Activated CD4-positive, alpha-beta T cell treated with anti-CD3 and anti-CD28 coated beads, Interleukin-2, amount 50 U/mL, for 48 hours (primary cell): ENCODE results near the gene ESD.
A peak's percentile ranks its signal among the peaks of the same experiment; 100 is the strongest.
"Not testable (repeated sequence)": the region's sequence is repeated elsewhere in the genome, so short reads cannot be mapped to it uniquely, and the experiment has no call there.

ENCODE experiments used
- DNase-seq, 2 experiments: peaks; one replicate each; pipeline ENCODE4 v3.0.0-alpha.2; 2020

The ESD gene, protein sequence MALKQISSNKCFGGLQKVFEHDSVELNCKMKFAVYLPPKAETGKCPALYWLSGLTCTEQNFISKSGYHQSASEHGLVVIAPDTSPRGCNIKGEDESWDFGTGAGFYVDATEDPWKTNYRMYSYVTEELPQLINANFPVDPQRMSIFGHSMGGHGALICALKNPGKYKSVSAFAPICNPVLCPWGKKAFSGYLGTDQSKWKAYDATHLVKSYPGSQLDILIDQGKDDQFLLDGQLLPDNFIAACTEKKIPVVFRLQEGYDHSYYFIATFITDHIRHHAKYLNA

DNA sequence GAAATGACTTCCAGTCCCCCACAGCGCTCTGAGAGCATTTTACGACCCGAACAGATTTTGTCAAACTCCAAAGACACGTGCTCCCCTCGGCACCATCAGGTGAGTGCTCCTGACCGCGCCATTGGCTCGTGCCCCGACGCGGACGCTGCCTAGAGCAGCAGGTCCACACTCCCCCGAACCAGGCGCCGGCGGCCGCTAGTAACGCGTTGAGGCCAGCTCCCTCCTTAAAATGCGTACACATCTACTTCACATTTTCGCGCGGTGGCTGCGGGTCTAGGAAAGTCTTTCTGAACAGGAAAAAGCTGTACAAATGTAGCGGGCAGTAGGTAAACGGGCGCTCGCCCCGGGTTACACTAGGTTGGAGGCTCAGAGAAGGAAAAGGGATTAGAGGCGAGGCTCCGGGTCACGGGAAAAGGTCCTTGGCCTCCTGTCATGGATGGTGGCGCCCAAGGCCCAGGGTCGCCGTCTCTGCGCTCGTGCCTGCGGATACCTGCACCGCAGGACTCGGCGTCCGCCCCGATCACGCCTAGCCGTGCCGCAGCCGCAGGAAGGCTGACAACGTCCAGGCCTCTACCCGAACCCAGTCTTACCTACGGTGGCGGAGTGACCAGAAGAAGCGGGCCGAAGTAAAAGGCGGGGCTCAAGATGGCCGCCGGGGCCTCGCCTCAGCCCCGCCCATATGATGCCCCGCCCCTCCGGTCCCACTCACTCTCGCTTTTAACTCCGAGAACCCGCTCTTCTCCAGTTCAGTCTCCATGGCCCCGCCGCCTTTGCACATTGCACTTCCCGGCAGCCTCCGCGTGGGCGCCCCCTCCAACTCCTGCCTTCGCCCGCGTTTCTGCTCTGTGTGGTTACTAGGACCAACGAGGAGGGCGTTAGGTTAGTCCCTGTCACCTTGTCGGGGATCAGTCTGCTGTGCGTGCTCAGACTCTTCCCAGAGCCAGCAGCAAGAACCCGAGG, at the start of gene ESD:
TSS of gene ESD (minus strand) at position 647 of the 960 bp plus-strand sequence. CDS start 5,748 bp downstream, outside the sequence.
- DNase-seq, result peak; percentile 98

DNA sequence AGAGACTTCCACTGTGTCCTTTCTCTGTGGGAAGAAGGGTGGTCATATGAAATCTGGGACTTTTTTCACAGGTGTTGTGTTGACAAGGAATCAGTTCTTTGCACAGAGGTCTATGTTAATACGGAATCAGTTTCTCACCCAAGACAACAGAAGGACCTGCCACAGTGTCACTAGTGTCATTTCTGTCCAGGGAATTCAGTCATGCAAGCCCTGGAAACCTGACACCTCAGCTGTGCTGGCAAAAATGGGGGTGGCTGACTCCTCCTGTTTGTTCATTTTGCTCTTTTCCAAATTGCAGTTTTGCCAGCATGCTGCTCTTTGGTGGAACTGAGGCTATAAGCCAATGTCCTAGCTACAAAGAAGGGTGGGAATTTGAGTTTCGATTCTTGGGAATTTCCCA, 49.8 kb upstream of the ESD start:
- no peak for DNase-seq

DNA sequence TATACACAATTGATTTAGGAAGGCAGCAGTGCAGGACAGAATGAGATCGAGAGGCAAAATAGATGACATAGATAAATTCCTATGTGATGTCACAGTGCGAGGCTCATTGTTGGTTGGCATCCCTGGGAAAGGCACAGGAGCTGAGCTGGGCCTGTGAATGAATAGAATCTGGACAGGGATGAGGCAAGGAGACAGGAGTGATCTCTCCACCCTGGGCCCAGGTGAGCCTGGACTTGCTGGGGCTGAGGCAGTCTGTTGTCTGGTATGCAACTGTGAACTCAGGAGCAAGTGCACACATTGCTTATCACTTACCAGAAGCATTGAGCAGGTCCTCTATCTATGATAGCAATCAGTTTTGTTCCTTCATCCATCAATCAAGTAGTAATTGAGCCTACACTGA, 48.2 kb upstream of the ESD start:
- DNase-seq, result no peak

DNA sequence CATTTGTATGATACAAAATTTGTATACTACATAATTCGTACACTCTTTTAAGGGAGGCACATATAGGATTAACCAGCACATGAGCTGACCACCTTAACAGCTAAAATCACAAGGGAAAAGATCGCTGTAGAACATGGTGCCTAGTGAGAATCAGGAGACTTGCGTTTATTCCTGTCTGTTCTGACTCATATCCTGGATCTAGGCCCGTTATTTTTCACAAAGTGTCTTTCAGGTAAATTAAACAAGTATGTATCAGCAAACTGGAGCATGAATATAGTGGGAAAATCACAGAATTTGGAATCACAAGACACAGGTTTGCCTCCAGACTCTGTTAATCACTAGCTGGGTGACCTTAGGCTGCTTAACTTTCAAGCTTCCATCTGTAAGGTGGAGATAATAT, 47.5 kb upstream of the ESD start:
- no peak for DNase-seq

DNA sequence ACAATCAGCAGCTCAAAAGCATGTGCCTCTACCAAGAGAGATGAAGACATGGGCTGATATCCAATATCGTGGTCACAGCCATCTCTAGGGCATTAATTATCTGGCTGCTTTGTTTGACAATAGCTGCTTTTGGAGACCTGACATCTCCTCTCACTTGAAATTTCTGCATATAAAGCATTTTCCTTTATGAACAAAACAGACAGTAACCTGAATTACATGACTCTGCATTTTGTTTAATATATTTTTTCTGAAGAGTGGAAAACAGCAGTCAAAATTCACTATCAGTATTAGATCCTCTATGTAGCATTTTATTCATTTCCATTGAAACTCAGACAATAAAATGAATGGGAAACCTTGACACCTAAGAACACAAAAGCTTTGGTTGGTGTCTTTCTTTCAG, 42.4 kb upstream of the ESD start:
- no peak for DNase-seq

DNA sequence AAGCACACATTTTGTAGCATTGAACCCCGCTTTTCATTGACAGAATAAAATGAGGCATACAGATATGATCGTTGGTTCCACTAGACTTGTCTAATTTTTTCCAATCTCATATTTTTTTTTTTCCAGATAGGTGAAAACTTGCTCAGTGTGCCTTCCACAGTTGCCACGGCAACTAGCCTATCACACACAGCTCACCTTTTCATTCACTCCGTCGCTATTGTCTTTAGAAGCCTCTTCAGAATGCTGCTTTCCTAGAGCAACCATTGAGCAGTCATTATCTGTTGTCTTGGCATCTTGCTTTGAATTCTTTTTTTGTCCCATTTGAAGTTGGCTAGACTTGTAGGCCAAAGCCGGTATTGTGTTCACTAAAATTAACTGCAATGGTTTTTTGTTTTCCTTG, 37.7 kb upstream of the ESD start:
- DNase-seq, result no peak

DNA sequence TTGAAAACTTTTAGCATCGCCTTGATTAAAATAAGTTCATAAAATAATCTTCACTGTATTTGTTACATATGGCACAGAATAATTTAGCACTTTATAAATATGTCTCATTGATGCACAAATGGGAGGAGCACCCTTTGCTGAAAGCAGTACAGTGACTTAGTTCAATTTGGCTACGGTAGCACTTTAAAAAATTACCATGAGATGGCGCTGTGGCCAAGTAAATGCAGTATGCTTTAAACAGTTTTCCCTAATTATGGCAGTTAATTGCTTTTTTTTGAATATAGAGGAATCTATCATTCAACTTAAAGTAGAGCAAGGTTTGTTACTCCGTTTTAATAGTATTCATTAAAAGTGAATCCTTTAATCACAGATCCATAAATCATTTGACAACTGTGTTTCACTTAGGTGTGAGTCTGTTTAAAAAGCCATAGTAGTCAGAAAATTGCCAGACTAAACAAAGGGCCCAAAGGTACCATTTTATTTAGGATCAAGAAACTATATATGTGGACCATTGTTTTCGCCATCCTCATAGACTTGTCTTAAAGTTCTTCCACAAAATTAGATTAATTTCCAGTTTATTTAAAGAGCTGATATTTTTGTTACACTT, 34.7 kb upstream of the ESD start:
- peak; percentile 25 to 45 for DNase-seq

DNA sequence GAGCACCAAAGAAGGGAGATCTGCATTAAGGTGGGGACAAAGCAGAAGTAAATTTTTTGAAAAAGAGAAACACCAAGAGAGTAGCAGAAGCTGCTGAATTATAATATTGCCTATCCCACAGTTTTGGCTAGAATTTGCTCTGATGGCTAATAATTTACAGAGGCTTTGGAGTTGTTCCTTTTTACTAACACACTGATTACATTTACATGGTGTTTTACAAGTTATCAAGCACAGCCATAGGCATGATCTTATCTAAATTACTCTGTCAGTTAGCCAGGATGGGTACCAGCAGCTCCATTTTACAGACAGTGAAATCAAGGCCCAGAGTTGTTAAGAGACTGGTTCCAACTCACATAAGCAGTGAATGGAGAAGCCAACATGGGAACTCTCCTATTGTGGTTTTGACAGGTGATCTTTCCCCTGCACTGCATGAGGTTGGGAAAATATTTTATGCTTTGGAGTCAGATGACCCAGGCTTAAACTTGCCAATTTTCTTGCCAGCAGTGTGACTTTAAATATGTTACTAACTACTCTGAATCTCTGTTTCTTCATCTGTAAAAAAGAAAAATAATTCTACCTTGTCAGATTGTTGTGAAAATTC, 33.5 kb upstream of the ESD start:
- DNase-seq, result no peak

DNA sequence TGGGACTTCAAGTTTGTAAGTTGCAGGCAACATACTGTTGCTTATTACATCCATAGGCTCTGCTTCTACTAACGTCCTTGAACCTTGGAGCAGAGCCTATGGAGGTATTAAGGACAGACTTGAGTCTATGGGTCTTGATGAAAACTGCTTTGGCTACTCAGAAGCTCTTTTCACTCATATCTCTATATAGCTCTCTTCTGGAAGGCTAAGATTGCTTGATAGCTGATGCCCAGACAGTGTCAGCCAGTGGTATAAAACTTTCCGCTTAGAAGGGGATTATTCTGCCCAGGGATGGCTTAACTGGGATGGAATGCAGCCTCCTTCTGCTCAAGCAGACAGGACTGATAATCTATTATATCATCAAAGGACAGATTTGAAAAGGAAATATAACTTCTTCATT, 25.6 kb upstream of the ESD start:
- no peak for DNase-seq

DNA sequence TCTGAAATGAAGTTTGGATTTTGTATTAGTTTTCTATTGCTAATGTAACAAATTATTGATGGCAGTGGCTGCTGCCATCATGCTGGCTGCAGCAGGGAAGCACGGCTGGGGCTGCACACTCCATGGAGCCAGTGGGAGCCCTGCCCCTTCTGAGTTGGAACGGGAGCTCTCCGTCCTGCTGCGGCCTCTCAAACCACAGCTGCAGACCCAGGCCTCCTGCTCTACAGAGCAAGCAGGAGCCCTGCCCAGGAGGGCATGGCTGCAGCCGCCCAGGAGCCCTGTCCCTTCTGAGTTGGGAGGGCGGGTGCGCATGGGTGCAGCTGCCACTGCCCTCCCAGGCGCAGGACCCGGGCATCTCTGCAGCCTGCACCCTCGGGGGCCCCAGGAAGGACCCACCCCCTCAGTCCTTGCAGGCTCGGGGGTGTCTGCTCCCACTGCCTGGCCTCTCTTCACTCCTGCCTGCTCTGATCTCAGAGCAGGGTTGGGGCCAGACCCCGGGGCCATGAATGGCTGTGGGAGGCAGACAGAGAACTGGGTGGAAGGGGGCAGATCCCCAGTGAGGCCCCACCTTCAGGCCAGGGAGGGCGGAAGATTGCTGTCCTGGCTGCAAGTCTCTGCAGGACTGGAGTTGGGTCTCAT, 21.0 kb upstream of the ESD start:
- DNase-seq, result no peak

DNA sequence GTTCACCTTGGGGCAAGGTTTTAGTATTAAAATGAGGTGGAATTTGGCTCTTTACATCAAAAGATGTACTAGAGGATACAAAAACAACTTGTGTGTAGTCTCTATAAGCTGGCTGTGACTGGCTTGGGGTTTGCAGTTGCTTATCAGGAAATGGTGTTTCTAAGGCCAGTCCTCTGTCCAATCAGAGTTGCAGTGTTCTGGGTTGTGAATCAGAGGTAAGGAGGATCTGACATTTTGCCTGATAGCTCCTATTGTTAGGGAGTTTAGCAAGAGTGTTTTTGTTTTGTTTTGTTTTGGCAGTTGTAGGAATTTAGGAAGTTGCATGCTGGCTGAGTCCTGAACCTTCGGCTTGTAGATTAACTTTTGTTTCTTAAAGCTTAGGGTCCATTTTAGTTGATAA, 20.1 kb upstream of the ESD start:
- no peak for DNase-seq

DNA sequence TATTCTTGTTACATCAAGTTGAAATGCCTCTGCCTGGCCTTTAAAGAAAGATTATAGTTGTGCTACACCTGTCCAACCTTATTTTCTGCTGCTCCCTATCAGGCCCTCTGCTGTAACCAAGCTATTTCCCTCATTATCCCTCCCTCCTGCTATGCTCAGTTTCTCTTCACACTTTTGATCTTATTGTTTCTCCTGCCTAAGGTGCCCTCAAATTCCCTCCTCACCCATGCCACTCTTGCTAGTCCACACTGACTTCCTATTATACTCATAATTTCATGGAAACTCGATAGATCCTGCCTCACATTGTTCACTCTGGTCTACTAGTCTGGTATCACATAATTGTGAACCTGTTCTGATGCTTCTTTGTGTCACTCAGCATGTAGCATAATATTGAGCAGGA, 19.4 kb upstream of the ESD start:
- no peak for DNase-seq

DNA sequence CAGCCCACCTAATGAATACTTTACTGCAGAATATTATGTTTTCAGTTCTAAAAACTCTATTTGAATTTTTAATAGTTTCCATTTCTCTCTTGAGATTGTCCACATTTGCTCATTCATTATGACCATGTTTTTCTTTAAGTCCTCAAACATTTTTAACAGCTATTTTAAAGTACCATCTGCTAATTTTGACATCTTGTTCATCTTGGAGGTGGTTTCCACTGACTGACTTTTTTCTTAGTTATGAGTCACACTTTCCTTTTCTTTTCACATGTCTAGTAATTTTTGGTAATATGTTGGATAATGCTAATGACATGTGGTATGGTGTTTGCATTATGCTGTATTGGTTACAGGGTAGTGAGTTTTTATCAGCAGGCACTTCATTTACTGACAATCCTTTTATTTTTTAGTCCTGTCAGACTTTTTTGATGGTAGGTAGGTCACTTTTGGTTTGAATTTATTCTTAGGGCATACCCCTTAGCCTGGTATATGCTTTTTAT, 15.4 kb upstream of the ESD start:
- DNase-seq, result no peak

DNA sequence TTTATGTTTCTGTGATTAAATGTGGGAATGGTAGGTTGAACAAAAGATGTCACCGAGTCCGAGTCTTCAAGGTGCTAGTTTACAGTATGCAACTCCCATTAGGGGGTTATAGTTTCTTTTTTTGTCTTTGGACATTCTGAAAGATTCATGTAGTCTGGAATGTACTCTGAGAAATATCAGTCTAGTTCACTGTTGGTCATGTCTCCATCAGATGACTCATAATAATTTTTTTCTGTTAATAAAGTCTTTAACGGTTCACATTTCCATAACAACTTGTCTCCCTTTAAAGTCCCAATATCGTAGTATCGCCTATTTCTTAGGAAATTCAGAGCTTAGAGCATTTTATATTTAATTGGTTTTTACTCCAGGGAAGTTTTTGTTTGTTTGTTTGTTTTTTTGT, 13.5 kb upstream of the ESD start:
- no peak for DNase-seq

DNA sequence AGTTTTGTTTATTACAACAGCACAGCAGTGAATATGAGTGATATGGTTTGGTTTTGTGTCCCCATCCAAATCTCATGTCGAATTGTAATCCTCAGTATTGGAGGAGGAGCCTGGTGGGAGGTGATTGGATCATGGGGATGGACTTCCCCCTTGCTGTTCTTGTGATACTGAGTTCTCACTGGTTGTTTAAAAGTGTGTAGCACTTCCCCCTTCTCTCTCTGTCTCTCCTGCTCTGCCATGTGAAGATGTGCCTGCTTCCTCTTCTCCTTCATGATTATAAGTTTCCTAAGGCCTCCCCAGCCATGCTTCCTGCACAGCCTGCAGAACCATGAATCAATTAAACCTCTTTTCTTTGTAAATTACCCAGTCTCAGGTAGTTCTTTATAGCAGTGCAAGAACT, 8.0 kb upstream of the ESD start:
- not testable (repeated sequence) for DNase-seq

DNA sequence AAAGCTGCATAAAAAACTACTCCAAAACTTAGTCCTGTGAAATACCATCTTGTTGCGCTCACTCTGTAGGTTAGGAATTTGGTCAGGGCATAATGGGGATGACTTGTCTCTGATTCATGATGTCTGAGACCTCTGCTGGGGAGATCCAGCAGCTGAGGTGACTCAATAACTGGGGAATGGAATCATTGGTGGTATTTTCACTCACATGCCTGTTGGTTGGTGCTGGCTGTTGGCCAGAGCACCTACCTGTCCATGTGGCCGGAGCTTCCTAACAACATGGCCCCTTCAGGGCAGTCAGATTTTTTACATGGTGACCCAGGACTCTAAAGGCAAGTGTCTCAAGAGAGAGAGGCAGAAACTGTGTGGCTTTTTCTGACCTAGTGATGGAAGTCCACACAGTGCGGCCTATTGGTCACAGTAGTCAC, 7.4 kb upstream of the ESD start:
- no peak for DNase-seq

DNA sequence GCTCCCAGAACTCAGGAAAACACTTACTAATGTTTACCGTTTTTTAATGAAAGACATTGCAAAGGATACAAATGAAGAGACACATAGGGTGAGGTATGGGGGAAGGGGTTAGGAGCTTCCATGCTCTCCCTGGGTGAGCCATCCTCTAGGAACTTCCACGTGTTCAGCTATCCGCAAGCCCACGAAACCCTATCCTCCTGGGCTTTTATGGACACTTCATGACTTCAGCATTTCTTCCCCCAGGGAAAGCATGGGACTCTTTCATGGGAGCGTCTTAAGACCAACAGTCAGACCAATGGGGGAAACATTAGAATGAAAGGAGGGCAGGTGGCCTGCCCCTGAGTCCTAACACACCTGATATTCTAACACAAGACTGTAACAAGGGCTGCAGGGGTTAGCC, 6.6 kb upstream of the ESD start:
- no peak for DNase-seq

DNA sequence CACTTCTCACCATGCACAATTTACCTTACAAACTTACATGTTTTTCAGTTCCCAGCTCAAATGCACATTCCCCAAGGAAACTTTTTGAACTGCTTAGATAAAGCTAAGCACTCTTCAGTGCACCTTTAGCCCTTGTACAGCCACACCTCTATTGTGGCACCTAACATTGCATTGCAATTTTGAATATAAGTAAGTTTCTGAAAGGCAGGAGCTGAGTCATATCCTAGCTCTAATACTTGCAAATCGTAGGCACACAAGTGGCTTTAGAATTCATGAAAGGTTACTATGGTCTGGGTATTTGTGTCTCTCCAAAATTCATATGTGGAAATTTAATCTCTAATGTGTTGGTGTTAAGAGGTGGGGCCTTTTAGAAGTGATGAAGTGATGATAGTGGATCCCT, 4.9 kb upstream of the ESD start:
- DNase-seq, result no peak

DNA sequence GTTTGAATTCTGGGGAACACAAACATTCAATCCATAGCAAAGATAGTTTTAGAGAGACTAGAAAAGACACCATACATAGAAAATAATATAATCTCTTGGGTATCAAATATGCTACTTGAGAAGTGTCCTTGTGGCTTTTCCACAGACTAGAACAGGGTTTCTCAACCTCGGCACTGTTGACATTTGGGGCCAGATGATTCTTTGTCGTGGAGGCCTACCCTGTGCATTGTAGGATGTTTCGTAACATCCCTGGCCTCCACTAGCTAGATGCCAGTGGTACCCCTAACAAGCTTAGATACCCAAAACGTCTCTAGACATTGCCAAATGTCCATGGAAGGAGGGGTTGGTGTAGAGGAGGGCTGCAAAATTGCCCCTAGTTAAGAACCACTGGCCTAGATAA, 2.2 kb upstream of the ESD start:
- no peak for DNase-seq

DNA sequence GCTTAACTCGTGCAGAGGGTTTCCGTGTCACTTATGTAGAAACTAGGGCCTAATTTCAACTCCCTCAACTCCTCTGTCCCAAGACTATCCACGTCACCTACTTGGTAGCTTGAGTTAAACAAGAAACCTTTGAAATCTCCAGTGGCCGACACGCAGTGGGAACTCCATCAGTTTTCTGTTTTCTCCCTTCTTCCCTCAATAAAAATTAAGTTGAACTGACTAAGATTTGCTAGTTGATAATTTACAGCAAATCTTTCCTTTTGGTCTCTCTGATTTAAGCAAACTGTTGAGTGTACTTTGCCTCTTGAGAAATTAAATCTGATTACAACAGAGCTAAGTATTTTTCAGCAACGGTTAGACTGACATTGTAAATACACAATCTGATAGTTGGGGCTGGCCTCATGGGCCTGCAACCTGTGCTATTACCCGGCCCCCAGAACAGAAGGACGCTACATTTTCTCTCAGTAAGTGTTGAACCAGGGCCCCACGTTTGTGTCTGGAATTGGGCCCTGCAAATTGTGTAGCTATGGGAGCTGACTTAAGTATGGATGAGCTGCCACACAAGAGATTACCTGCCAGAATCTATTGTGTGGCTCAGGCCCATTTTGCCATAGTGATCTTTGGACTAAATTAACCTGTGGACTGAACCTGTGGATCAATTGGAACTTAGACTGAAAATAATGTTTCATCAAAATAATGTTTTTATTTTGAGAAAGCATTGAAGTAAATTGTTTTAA, 708 bp upstream of the ESD start:
- peak in 1 of 2 experiments; percentile 8 for DNase-seq

DNA sequence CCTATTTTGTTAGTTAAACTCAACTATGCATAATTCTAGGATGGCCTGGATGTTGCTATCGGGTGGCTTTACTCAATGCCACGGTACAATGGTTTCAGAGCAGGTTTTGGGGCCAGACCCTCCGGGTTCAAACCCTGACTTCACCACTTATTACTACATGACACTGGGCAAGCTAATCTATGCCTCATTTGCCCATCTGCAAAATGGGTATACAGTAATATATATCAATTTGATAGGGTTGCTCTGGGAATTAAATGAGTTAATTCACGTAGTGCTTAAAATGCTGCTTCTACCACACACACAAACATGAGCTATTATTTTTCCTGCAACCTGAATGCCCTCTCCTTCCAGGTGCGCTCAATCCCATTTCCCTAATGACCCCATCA, 839 bp downstream of the ESD start:
- no peak for DNase-seq

DNA sequence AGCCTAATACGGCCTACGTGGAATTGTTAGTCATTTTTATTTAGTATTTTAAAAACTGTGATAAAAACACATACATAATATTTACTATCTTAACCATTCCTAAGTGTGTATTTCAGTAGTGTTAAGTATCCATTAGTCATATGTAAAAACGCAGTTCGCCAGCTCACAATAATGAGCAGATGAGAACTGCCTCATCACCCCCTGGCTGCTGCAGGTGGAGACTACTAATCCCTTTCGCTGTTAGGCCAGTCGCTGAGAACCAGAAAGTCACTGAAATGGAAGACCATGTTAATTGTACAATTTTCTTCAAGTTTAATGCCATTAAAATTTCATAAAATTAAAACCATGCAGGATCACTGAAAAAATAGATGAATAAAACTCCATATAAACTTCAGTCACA, 1.6 kb downstream of the ESD start:
- DNase-seq, result no peak
